Central memory CD4-positive, alpha-beta T cell (primary cell): ENCODE data around the gene TMEM203.
"Not testable (repeated sequence)": the region's sequence is repeated elsewhere in the genome, so short reads cannot be mapped to it uniquely, and the experiment has no call there.

Source experiments
- DNase-seq: peaks from one replicate; pipeline ENCODE4 v3.0.0; 2022

The TMEM203 gene

GRCh38 chr9:137241490-137242268 is 36.2 kb upstream of the TMEM203 start:
- peak; percentile 55 for DNase-seq

GRCh38 chr9:137240841-137241489 is 35.5 kb upstream of the TMEM203 start, which contains the start of gene TUBB4B:
TSS of gene TUBB4B (plus strand) at chr9:137241287. CDS start at chr9:137241361, 74 bp downstream.
- peak; percentile 99 for DNase-seq

- peak; percentile 78 for DNase-seq
Measured at GRCh38 chr9:137240318-137240840, 34.9 kb upstream of the TMEM203 start.

GRCh38 chr9:137239541-137240200 is 34.2 kb upstream of the TMEM203 start:
- DNase-seq: not testable (repeated sequence)

- no peak for DNase-seq
Measured at GRCh38 chr9:137237759-137238726, 32.6 kb upstream of the TMEM203 start.

DNA sequence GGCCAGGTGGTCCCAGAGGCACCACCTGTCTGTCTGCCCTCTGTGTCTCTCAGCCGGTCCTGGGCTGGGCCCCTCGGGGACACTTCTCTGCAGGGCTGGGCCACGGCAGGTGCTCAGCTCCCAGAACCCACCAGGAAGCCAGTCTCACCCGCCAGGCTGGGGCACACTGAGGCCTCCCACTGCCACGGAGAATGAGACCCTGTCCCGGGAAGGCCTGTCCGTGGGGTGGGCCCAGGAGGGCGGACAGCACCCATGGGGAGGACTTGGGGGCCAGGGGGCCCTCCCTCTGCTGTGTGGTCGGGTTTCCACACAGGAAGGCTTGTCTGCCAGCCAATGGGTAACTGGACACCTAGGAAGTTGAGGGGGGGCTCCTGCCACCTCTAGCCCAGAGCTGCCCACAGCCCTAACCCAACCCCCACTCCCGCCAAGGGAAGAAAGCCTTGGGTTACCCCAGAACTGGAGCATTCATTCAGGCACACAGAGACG is 31.5 kb upstream of the TMEM203 start:
- no peak for DNase-seq

DNA sequence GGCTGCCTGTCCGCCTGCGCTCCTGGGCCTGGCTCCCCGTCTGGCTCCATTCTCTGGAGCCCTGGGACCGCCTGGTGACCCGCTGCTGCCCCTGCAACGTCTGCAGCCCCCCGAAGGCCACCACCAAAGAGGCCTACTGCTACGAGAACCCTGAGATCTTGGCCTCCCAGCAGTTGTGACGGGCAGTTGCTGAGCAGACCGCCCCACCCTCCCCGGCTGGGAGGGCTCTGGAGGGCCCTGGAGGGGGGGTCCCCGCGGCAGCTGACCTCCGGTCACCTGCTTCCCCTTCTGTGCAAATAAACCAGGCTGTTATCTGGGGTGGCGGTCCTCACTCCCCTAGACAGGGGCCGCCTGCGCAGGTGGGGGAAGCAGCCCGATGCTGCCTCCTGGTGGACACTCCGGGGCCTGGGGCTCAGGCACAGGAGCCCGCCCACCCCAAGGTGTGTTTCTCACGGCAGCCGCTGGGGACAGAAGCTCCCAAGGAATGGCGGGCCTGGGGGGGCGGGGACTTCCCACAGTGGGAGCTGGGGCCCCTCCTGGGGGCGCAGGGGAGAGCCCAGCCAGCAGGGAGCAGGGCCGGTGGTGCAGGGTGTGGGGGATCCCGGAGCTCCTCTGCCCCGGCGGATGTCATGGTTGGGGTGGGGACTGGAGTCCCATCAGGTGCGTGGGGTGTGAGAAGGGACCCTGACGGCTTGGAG is 30.9 kb upstream of the TMEM203 start:
- peak; percentile 83 for DNase-seq

DNA sequence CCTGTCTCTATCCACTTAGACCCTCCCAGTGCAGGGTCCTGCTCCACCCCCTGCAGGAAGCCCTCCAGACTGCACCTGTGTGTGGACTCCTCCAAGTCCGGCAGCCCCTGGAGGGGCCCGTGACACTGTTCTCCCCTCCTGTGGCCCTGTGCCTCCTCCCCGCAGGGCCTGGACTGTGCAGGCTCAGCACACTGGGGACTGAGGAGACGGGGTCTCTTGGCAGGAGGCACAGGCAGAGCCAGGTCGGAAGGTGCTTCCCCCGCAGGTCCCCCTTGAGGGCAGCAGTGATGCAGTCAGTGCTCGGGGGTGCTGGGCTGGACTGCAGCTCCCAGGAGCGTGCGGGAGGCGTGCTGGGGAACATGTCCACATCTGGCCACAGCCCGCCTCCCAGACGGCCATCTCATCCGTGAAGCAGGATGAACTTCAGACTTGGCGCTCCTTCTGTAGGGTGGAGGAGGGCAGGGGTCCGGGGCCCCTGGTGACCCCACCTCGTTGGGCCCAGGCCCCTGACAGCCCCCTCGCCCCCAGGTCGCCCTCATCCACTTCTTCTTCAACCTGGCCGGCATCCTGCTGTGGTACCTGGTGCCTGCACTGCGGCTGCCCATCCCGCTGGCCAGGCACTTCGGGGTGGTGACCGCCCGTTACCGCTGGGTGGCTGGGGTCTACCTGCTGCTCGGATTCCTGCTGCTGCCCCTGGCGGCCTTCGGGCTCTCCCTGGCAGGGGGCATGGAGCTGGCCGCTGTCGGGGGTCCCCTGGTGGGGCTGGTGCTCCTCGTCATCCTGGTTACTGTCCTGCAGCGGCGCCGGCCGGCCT is 30.2 kb upstream of the TMEM203 start:
- no peak for DNase-seq

GRCh38 chr9:137234758-137235423 is 29.4 kb upstream of the TMEM203 start:
- DNase-seq: no peak

- no peak for DNase-seq
Measured at GRCh38 chr9:137234055-137234697, 28.7 kb upstream of the TMEM203 start.

- no peak for DNase-seq
Measured at GRCh38 chr9:137233143-137233980, 27.9 kb upstream of the TMEM203 start.

- DNase-seq: no peak
Measured at GRCh38 chr9:137232510-137232909, 27.1 kb upstream of the TMEM203 start.

GRCh38 chr9:137232101-137232500 is 26.7 kb upstream of the TMEM203 start:
- no peak for DNase-seq

- DNase-seq: no peak
Measured at GRCh38 chr9:137231372-137232039, 26.1 kb upstream of the TMEM203 start.

DNA sequence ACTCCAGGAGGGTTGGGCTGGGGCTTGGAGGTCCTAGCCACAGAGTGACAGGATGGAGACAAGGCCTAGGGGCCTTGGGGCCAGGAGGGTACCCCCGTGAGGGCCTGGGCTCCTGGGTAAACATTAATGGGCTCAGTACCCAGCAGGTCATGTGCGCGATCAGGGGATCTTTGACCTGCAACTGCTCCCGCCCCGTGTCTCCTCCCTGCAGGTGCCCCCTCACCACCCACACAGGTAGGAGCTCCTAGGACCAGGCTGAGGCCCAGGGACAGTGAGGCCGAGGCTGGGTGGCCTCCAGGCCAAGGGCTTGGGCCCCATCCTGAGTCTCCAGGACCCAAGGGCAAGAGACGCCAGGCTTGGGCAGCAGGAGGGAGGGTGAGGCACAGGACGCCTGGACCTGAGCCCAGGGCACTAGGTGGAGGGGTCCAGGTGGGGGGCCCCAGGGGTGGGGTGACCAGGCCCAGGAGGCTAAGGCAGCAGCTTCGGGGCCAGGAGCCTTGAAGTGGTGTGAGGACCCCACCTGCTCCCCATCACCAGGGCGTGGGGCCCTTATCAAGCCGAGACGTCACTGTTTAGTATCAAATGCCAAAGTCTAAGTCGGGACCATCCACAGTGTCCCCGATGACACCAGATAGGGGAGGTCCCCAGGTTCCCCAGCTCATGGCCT is 25.4 kb upstream of the TMEM203 start, which contains the start of gene SLC34A3:
SLC34A3 (plus strand) TSS at position 197 of the 667 bp plus-strand sequence. CDS start 802 bp downstream, outside the sequence.
- no peak for DNase-seq

- no peak for DNase-seq
Measured at GRCh38 chr9:137229903-137230704, 24.7 kb upstream of the TMEM203 start.
